Measurements from ENCODE around the gene KCNG2.

The KCNG2 gene

GRCh38 chr18:79805926-79806487 is 8.3 kb downstream of the KCNG2 start (continued):
- no peak for TF ChIP-seq ZNF658 (tag by site-specific recombination; IDR thresholded peaks at IDR 0.05)
- TF ChIP-seq, protein P1, sequence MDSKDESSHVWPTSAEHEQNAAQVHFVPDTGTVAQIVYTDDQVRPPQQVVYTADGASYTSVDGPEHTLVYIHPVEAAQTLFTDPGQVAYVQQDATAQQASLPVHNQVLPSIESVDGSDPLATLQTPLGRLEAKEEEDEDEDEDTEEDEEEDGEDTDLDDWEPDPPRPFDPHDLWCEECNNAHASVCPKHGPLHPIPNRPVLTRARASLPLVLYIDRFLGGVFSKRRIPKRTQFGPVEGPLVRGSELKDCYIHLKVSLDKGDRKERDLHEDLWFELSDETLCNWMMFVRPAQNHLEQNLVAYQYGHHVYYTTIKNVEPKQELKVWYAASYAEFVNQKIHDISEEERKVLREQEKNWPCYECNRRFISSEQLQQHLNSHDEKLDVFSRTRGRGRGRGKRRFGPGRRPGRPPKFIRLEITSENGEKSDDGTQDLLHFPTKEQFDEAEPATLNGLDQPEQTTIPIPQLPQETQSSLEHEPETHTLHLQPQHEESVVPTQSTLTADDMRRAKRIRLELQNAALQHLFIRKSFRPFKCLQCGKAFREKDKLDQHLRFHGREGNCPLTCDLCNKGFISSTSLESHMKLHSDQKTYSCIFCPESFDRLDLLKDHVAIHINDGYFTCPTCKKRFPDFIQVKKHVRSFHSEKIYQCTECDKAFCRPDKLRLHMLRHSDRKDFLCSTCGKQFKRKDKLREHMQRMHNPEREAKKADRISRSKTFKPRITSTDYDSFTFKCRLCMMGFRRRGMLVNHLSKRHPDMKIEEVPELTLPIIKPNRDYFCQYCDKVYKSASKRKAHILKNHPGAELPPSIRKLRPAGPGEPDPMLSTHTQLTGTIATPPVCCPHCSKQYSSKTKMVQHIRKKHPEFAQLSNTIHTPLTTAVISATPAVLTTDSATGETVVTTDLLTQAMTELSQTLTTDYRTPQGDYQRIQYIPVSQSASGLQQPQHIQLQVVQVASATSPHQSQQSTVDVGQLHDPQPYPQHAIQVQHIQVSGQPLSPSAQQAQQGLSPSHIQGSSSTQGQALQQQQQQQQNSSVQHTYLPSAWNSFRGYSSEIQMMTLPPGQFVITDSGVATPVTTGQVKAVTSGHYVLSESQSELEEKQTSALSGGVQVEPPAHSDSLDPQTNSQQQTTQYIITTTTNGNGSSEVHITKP (tag by site-specific recombination; IDR thresholded peaks at IDR 0.05) = no peak

DNA sequence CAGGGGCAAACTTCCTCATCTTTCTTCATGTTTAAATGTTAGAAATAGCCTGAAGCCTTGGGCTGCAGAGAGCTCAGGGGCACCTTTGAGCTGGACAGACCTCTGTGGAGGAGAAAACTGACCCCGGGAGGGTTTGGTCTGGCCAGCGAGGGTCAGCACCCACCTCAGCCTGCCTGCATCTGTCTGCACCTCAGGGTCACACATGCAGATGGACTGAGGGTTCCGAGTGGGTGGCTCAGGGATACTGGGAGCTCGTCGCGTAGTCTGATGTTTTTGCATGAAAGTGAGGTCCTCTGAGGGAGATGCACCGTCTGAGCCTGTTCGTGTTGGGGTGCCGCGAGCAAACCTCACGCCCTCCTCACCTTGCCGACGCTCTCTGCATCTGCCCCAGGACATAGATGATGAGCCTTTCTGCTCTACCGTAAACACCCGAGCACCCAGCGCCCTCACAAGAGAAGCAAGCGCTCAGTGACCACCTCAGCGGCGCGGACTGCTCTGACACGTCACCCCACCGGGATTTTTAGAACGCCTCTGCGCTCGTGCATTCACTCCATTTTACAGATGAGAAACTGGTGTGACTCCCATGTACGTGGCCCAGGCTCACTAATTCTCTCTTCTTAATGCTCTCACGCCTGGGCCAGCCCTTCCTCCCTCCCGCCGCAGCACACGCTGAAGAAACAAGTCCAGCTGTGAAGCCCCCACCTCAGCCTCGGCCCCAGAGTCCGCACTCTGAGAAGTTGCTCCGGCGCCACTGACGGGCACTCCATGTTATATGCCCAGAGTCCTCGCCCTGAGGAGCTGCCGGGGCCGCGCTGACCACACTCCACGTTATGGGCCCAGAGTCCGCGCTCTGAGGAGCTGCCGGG is 9.5 kb downstream of the KCNG2 start:
- ChIA-PET POLR2A (no interaction called here), CTCF (no interaction called here)
- Histone ChIP-seq H3K4me1 (ENCODE audit: control insufficient read depth, insufficient read depth, low read length) (no peaks in the 10 kb centered on the region), H3K27ac (ENCODE audit: extremely low read depth, low read depth, low read length) (no peak overlapping the region), H3K4me3 (ENCODE audit: low read depth, low read length) (no peak overlapping the region), H3K36me3 (ENCODE audit: control insufficient read depth in 2 of 2, insufficient read depth in 1 of 2, low read length in 2 of 2) (no peaks in the 10 kb centered on the region), H3K9me3 (ENCODE audit: control insufficient read depth, insufficient read depth, low read depth, low read length) (no peaks in the 10 kb centered on the region)
- TF ChIP-seq HOXD13 (CRISPR knock-in tag; IDR thresholded peaks at IDR 0.05; ENCODE audit: borderline replicate concordance) = no peak
- TF ChIP-seq TCF7L2 (IDR thresholded peaks at IDR 0.05; ENCODE audit: borderline replicate concordance, low read depth, low read length) = no peak
- no peak for TF ChIP-seq ZNF623 (tag by site-specific recombination; IDR thresholded peaks at IDR 0.05)
- TF ChIP-seq INSM2 (tag by site-specific recombination; IDR thresholded peaks at IDR 0.05) = no peak
- no peak for TF ChIP-seq ZNF426 (tag by site-specific recombination; IDR thresholded peaks at IDR 0.05)
- no peak for TF ChIP-seq ZNF670 (tag by site-specific recombination; IDR thresholded peaks at IDR 0.05; ENCODE audit: low read depth)
- no peak for TF ChIP-seq ZNF610 (tag by site-specific recombination; IDR thresholded peaks at IDR 0.05; ENCODE audit: borderline replicate concordance)
- TF ChIP-seq ZNF2 (tag by site-specific recombination; IDR thresholded peaks at IDR 0.05) = no peak
- TF ChIP-seq SETDB1 (IDR thresholded peaks at IDR 0.05; ENCODE audit: insufficient read length, low read length) = no peak
- no peak for TF ChIP-seq GFI1B (tag by site-specific recombination; IDR thresholded peaks at IDR 0.05)
- TF ChIP-seq ZNF23 (tag by site-specific recombination; IDR thresholded peaks at IDR 0.05; ENCODE audit: borderline replicate concordance) = no peak
- TF ChIP-seq ZNF501 (tag by site-specific recombination; IDR thresholded peaks at IDR 0.05) = no peak

- no peak for TF ChIP-seq ZNF544 (tag by site-specific recombination; IDR thresholded peaks at IDR 0.05)
- no peak for TF ChIP-seq ZNF114 (tag by site-specific recombination; IDR thresholded peaks at IDR 0.05)
- TF ChIP-seq ZFP69B (tag by site-specific recombination; IDR thresholded peaks at IDR 0.05) = no peak
- TF ChIP-seq ZBTB20 (tag by site-specific recombination; IDR thresholded peaks at IDR 0.05) = no peak
- TF ChIP-seq, protein P2, sequence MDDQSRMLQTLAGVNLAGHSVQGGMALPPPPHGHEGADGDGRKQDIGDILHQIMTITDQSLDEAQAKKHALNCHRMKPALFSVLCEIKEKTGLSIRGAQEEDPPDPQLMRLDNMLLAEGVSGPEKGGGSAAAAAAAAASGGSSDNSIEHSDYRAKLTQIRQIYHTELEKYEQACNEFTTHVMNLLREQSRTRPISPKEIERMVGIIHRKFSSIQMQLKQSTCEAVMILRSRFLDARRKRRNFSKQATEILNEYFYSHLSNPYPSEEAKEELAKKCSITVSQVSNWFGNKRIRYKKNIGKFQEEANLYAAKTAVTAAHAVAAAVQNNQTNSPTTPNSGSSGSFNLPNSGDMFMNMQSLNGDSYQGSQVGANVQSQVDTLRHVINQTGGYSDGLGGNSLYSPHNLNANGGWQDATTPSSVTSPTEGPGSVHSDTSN (CRISPR knock-in tag; IDR thresholded peaks at IDR 0.05) = no peak
- TF ChIP-seq ZBTB8A (tag by site-specific recombination; IDR thresholded peaks at IDR 0.05) = no peak
- POLR2A ChIA-PET = no interaction called here
- Histone ChIP-seq H3K9me3 (ENCODE audit: control insufficient read depth, insufficient read depth, low read depth, low read length) (no peaks in the 10 kb centered on the region), H3K4me3 (ENCODE audit: low read depth, low read length) (no peak overlapping the region), H3K27ac (ENCODE audit: extremely low read depth, low read depth, low read length) (no peak overlapping the region), H3K36me3 (ENCODE audit: control insufficient read depth in 2 of 2, insufficient read depth in 1 of 2, low read length in 2 of 2) (no peaks in the 10 kb centered on the region), H3K4me1 (ENCODE audit: control insufficient read depth, insufficient read depth, low read length) (no peaks in the 10 kb centered on the region)
- CTCF ChIA-PET = interaction anchor here (0.6 kb wide), 2 partner anchors 155 to 176 kb away, joined by 3 to 9 read pairs; partner anchors contain the start of gene HSBP1L1
These were observed 11.9 kb downstream of the KCNG2 start for GRCh38 chr18:79809482-79810192.
